Activated T-helper 17 cell treated with anti-CD3 and anti-CD28 coated beads, Interleukin-2, amount 50 U/mL, for 72 hours (primary cell): ENCODE results near the gene FAM78A. TPM values are rescaled to one million over a fixed set of nuclear protein-coding genes. Genes with fewer than 3 reads are reported as not detected.

ENCODE experiments used
- ATAC-seq: fragments of 150-1000 bp; cut with Tn5 transposase; replicated peaks from 2 replicates; pipeline ENCODE4 v1.10.0; 2021; ENCODE audit warnings: mild to moderate bottlenecking, moderate library complexity
- H3K27ac Mint-ChIP-seq: one replicate; pipeline ENCODE4 v1.8.0; 2022; ENCODE audit warnings: mixed read lengths
- H3K27me3 Mint-ChIP-seq: one replicate; pipeline ENCODE4 v1.8.0; 2022; ENCODE audit warnings: mixed read lengths
- H3K36me3 Mint-ChIP-seq: one replicate; pipeline ENCODE4 v1.8.0; 2022; ENCODE audit warnings: low read depth, mild to moderate bottlenecking, mixed read lengths
- H3K4me1 Mint-ChIP-seq: one replicate; pipeline ENCODE4 v1.8.0; 2022; ENCODE audit warnings: mixed read lengths
- H3K4me3 Mint-ChIP-seq: one replicate; pipeline ENCODE4 v1.8.0; 2022; ENCODE audit warnings: mild to moderate bottlenecking, mixed read lengths
- H3K9me3 Mint-ChIP-seq: one replicate; pipeline ENCODE4 v1.8.0; 2022; ENCODE audit warnings: mixed read lengths
- total RNA-seq, 2 donors: library from RNA; stranded (reverse); gene quantifications; one replicate each; pipeline ENCODE4 v1.2.3, GENCODE V29; 2022

FAM78A gene
- total RNA-seq, 2 donors from 2014 or later: 29.1 to 50.2 TPM

DNA sequence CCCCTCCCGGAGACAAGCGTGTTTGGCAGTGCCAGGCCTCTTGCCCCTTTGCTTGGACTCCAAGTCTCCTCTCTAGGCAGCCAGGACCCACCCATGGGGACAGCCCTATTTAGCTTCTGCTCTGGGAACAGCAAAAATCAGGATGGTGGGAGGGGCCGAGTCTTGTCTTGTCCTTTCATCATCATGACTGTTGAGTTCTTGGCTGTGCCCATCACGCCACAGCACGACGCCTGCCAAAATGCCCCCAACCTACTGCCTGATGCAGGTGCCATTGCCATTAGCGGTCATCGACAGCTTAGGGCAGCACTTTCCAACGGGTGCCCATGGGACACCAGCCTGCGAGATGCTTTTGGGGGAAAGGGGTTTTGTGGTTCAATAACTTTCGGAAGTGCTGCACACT lies 32.1 kb upstream of the FAM78A start:
- ATAC-seq: no peak
- Mint-ChIP-seq H3K4me1 (no peaks in the 10 kb centered on the region), H3K36me3 (no peaks in the 10 kb centered on the region), H3K9me3 (no peaks in the 10 kb centered on the region), H3K4me3 (no peak overlapping the region), H3K27ac (no peak overlapping the region), H3K27me3 (no peaks in the 10 kb centered on the region)

DNA sequence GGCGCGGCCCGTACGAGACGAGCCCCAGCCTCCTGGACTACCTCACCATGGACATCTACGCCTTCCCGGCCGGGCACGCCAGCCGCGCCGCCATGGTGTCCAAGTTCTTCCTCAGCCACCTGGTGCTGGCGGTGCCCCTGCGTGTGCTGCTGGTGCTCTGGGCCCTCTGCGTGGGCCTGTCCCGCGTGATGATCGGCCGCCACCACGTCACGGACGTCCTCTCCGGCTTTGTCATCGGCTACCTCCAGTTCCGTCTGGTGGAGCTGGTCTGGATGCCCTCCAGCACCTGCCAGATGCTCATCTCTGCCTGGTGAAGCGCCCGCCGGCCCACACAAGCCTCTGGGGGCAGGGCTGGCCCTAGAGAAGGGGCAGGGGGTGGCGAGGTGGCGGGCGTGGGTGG lies 31.7 kb upstream of the FAM78A start:
- no peaks in the 10 kb centered on the region for H3K9me3 Mint-ChIP-seq
- ATAC-seq: no peak
- H3K27ac Mint-ChIP-seq: no peak overlapping the region
- no peaks in the 10 kb centered on the region for H3K27me3 Mint-ChIP-seq
- no peak overlapping the region for H3K4me3 Mint-ChIP-seq
- H3K36me3 Mint-ChIP-seq: no peaks in the 10 kb centered on the region
- H3K4me1 Mint-ChIP-seq: no peaks in the 10 kb centered on the region

DNA sequence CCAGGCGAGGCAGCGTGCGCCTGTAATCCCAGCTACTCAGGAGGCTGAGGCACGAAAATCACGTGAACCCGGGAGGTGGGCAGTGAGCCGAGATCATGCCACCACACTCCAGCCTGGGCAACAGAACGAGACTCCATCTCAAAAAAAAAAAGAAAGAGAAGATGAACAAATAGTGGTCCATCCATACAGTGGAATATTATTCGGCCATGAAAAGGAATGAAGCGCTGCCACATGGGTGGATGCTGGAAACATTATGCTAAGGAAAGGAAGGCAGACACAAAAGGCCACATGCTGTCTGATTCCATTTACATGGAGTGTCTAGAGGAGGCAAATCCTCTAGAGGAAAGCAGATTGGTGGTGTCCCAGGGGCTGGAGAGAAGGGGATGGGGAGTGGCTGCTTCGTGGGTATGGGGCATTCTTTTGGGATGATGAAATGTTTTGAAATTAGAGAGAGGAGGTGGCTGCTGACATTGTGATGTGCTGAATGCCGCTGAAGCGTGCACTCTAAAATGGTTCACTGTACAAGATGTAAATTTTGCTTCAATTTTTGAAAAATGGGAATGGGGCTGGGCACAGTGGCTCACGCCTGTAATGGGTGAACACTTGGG lies 30.2 kb upstream of the FAM78A start:
- no peak overlapping the region for H3K27ac Mint-ChIP-seq
- no peaks in the 10 kb centered on the region for H3K36me3 Mint-ChIP-seq
- no peaks in the 10 kb centered on the region for H3K4me1 Mint-ChIP-seq
- H3K27me3 Mint-ChIP-seq: no peaks in the 10 kb centered on the region
- H3K9me3 Mint-ChIP-seq: no peaks in the 10 kb centered on the region
- no peak for ATAC-seq
- H3K4me3 Mint-ChIP-seq: no peak overlapping the region

DNA sequence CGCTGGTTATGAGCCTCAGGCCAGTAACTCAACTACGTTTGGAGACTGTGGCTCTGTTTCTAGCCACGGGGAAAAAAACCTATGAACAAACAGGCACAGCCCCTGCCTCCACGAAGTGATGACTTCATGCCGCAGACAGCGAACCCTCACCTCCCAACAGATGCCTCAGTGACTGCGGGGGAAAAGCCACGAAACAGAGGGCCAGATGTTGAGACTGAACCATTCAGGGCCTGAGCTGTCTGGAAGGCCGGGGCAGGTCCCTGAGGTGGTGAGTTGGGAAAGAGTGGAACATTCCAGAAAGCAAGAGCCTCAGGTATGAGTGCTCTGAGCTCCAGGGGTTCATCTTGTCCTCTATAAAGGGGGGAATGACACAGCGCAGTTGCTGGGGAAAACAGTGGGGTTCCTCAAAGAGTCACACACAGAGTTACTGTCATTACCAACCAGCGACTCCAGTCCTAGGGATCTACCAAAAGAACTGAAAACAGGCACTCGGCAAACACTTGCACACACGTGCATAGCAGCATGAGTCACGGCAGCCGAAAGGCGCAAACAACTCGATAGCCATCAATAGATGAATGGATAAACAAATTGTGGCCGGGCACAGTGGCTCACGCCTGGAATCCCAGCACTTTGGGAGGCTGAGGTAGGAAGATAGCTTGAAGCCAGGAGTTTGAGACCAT lies 28.5 kb upstream of the FAM78A start:
- ATAC-seq: no peak
- no peaks in the 10 kb centered on the region for H3K9me3 Mint-ChIP-seq
- no peaks in the 10 kb centered on the region for H3K27me3 Mint-ChIP-seq

DNA sequence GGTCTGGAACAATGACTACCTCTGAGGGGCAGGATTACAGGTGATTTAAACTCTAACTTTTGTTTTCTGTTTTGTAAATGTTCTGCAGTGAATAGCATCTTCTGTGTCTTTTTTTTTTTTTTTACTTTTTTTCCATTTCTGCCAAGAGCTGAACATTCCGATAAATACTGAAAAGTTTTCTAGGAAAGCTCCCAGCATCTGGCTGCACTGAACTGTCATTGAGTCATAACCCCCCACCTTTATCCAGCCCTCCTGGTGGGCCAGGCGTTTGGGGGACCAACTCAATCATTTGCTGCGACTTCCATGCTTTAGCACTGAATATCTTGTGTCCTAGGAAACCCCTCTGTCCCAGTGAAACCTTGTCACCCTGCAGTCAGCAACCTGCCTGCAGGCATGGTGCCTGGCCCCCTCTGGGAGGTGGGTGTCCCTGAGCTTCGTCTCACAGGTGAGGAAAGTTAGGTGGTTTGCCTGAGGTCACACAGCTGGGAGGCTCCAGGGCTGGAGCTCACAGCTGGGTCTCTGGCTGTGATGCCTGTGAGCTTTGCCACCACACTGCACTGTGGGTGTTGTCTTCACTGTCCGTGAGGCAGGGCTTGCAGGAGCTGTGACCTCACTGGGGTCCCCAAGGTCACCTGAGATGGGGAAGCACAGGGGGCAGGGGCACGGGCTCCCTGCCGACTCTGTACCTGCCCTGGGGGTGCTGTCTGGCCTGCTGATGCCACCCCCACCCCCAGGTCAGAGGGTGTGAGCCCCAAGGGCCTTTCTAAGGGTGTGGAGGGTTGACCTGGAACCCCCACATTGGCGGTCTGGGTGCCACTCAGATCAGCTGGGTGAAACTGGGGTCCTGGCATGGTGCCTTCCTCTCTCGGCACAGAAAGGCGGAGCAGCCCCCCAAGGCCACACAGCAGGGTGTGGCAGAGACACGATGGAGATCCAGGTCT lies 27.3 kb upstream of the FAM78A start:
- H3K27me3 Mint-ChIP-seq: no peaks in the 10 kb centered on the region
- no peak for ATAC-seq
- H3K9me3 Mint-ChIP-seq: no peaks in the 10 kb centered on the region
- no peak overlapping the region for H3K4me3 Mint-ChIP-seq
- H3K27ac Mint-ChIP-seq: no peak overlapping the region
- H3K36me3 Mint-ChIP-seq: no peaks in the 10 kb centered on the region
- H3K4me1 Mint-ChIP-seq: no peaks in the 10 kb centered on the region

More for the DNA sequence above, 28.5 kb upstream of the FAM78A start:
- Mint-ChIP-seq H3K27ac (no peak overlapping the region), H3K4me3 (no peak overlapping the region), H3K4me1 (no peaks in the 10 kb centered on the region), H3K36me3 (no peaks in the 10 kb centered on the region)

DNA sequence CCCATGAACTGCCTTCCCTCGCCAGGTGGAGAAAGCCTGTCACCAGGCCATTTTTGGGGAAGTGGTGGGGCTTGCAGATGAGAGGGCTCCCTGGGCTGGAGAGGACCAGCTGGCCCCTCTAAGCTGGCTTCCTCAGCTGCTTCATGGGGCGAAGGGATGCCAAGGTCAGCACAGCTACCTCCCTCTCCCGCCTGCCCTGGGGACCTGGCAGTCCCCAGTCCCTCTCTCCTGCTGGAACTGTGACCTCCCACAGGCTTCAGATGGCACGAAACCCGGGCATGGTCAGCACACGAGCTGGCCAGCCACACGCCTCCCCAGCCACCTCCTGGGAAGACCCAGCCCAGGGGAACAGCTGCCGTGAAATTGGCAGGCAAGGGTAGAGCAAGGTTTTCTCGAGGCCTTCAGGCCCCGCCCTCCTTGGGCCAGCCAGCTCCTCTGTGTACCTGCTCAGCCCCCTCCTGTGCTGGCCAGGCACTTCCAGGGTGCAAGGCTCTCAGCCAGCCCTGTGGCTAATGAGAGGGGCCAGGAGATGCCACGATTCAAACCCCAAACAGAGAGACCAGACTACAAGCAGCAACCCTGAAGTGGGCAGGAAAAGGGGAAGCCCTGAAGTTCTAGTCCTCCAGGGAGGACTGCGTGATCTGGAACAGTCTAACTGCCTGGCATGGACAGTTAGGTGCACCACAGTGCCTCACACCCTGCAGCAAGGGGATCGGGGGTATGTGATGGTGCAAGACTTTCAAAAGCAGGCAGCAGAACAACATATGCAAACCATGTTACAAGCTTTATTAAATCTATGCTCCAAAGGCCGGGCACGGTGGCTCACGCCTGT lies 26.1 kb upstream of the FAM78A start:
- no peaks in the 10 kb centered on the region for H3K4me1 Mint-ChIP-seq
- no peak overlapping the region for H3K27ac Mint-ChIP-seq
- ATAC-seq: no peak
- H3K9me3 Mint-ChIP-seq: no peaks in the 10 kb centered on the region
- H3K27me3 Mint-ChIP-seq: no peaks in the 10 kb centered on the region
- no peaks in the 10 kb centered on the region for H3K36me3 Mint-ChIP-seq
- no peak overlapping the region for H3K4me3 Mint-ChIP-seq

DNA sequence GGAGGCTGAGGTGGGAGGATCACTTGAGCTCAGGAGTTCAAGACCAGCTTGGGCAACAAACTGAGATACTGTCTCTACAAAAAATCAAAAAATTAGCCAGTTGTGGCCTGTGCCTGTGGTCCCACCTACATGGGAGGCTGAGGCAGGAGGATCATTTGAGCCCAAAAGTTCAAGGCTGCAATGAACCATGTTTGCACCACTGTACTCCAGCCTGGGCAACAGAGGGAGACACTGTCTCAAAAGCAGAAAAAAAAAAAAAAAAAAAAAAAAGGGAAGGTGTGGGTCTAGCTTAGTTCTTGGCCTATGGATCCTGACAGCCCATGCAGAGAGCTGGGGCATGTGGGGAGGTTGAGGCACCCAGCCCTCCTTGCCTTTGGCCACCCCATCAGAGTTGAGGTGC lies 24.1 kb upstream of the FAM78A start:
- Mint-ChIP-seq H3K4me1 (no peaks in the 10 kb centered on the region), H3K9me3 (no peaks in the 10 kb centered on the region), H3K36me3 (no peaks in the 10 kb centered on the region), H3K4me3 (no peak overlapping the region), H3K27ac (no peak overlapping the region), H3K27me3 (no peaks in the 10 kb centered on the region)
- no peak for ATAC-seq

DNA sequence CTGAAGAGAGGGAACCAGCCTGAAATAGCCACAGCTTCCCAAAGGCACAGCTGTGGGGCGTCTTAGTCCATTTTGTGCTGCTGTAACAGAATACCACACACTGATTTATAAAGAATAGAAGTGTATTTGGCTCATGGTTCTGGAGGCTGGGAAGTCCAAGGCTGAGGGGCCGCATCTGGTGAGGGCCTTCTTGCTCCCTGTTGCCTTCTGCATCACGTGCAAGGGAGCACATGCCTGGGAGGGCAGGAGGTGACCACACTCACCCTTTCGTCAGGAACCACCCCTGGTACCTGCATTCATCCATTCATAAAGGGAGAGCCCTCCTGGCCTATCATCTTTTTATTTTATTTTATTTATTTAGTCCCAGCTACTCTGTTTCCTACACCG lies 23.6 kb upstream of the FAM78A start:
- Mint-ChIP-seq H3K4me3 (no peak overlapping the region), H3K36me3 (no peaks in the 10 kb centered on the region), H3K27ac (no peak overlapping the region), H3K27me3 (no peaks in the 10 kb centered on the region), H3K4me1 (no peaks in the 10 kb centered on the region), H3K9me3 (no peaks in the 10 kb centered on the region)
- no peak for ATAC-seq

DNA sequence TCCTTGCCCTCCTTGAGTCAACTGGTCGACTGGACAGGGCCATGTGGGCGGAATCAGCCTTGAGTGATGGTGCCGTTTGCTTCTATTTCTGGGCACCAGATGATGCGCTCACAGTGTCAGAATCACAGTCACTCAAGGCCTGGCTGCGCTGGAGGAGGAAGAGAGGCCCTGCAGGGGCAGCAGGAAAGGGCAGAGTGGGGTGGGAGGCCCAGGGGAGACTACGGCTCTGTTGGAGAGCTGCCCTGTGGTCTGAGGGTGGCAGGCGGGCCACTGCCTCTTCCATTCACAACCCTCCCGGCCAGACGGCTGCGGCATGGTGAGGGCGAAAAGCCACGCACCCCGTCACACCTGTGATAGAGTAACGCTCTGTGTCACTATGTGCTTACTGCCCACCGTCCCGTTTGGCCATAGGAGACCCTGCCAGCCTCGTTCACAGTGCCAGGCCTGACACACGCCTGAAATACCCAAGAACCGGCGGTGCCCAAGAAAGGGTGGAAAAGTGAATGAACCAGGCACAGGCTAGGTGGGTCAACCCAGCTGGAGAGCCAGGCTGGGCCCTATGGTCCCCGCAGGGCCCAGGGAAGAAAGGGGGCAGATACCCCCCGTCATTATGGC lies 23.1 kb upstream of the FAM78A start:
- no peak overlapping the region for H3K4me3 Mint-ChIP-seq
- no peaks in the 10 kb centered on the region for H3K27me3 Mint-ChIP-seq
- ATAC-seq: no peak
- no peak overlapping the region for H3K27ac Mint-ChIP-seq
- no peaks in the 10 kb centered on the region for H3K4me1 Mint-ChIP-seq
- H3K36me3 Mint-ChIP-seq: no peaks in the 10 kb centered on the region
- H3K9me3 Mint-ChIP-seq: no peaks in the 10 kb centered on the region

DNA sequence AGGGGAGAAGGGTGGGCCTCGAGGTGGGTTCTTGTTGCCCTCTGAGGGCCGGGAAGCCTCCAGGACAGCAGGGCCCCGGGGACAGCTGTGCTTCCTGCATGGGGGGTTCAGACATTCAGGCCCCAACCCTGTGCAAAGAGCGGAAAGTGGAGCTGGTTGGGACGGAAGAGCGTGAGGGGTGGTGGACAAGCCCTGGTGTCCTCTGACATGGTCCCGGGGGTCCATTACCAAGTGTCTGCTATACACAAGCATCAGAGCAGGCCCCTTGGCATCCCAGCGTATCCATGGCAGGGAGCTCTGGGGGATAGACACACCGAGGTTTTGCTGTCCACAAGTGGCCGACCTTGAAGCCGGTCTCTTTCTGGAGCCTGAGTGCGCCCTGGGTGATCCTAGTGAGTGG lies 22.5 kb upstream of the FAM78A start:
- Mint-ChIP-seq H3K9me3 (no peaks in the 10 kb centered on the region), H3K27ac (no peak overlapping the region), H3K4me1 (no peaks in the 10 kb centered on the region), H3K27me3 (no peaks in the 10 kb centered on the region), H3K4me3 (no peak overlapping the region), H3K36me3 (no peaks in the 10 kb centered on the region)
- no peak for ATAC-seq

DNA sequence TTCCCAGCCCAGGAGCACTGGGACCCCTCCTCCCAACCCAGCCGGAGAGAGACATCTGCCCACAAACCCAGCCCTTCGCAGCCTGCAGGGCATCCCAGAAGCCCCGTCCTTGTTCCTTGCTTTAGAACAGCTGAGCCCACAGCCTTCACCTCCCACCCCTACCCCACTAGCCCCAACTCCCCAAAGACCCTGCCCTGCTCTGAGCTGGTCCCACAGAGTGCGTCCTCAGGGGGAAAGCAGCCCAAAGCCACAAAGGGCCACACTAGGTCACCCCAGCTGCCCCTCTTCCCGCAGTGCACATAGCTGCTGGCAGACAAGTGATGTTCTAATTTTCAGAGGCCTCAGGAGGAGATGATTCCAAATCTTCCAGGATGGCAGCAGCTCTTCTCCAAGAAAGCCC lies 22.0 kb upstream of the FAM78A start:
- H3K27ac Mint-ChIP-seq: no peak overlapping the region
- ATAC-seq: no peak
- no peaks in the 10 kb centered on the region for H3K9me3 Mint-ChIP-seq
- H3K27me3 Mint-ChIP-seq: no peaks in the 10 kb centered on the region
- H3K4me1 Mint-ChIP-seq: no peaks in the 10 kb centered on the region
- no peak overlapping the region for H3K4me3 Mint-ChIP-seq
- H3K36me3 Mint-ChIP-seq: no peaks in the 10 kb centered on the region

DNA sequence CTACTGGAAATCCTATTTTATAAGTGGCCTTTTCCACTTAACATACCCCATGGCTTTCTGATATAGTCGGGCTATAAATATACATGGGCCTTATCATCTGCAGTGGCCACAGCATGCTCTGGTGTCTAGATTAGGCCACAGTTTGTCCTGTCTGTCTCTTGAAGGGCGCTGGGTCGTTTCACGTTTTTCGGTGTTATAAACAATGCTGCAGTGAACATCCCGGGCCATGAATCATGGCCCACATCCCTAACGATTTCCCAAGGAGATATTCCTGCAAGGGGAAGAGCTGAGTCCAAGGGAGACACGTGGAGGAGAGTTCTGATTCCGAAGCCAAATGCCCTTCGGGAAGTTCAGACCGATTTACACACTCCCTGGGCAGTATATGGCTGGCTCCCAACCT lies 21.6 kb upstream of the FAM78A start:
- Mint-ChIP-seq H3K27ac (no peak overlapping the region), H3K9me3 (no peaks in the 10 kb centered on the region), H3K27me3 (no peaks in the 10 kb centered on the region), H3K36me3 (no peaks in the 10 kb centered on the region), H3K4me3 (no peak overlapping the region), H3K4me1 (no peaks in the 10 kb centered on the region)
- no peak for ATAC-seq

DNA sequence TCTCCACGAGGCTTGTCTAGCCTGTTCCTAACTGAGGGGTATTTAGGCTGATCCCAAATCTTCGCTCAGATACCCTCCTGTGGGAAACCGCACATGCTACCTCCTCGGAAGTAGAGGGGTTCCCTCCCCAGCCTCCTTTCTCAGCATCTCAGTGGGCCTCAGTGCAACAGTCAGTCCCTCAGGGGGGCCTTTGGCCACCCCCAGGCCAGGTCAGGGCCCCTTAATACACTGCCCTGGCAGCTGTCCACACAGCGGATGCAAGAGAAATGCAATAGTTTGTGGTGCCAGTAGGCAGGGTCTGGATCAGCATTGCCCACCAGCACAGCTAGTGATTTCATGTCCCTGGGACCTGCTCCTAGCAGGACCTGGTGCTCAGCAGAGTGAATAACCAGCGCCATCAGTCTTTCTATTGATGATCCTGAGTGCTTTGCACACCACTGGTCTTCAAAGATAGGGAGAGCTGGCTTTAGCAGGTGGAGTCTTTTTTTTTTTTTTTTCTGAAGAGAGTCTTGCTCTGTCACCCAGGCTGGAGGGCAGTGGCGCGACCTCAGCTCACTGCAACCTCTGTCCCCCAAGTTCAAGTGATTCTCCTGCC lies 20.7 kb upstream of the FAM78A start:
- Mint-ChIP-seq H3K27me3 (no peaks in the 10 kb centered on the region), H3K36me3 (no peaks in the 10 kb centered on the region), H3K27ac (no peak overlapping the region)

DNA sequence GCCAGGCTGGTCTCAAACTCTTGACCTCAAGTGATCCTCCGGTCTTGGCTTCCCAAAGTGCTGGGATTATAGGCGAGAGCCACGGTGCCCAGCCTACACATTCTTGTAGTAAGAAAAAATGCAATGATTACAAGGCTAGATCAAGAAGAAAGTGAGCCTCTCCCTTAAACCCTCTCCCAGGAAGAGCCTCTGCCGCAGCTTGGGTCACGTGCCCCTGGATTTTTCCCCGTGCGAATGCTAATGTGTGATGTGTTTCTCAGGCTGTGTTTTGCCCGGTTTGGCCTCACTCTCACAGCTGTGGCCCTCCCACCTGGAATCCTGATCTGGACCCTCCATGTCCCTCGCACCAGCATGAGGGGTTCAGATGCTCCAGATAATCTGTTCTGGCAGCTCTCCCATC lies 20.1 kb upstream of the FAM78A start:
- Mint-ChIP-seq H3K4me3 (no peak overlapping the region), H3K36me3 (no peaks in the 10 kb centered on the region), H3K4me1 (no peaks in the 10 kb centered on the region), H3K27ac (no peak overlapping the region), H3K9me3 (no peaks in the 10 kb centered on the region), H3K27me3 (no peaks in the 10 kb centered on the region)
- no peak for ATAC-seq

More for the DNA sequence above, 20.7 kb upstream of the FAM78A start:
- ATAC-seq: no peak
- Mint-ChIP-seq H3K4me3 (no peak overlapping the region), H3K9me3 (no peaks in the 10 kb centered on the region), H3K4me1 (no peaks in the 10 kb centered on the region)
